ENCODE data around the gene SYNGR2.

DNA sequence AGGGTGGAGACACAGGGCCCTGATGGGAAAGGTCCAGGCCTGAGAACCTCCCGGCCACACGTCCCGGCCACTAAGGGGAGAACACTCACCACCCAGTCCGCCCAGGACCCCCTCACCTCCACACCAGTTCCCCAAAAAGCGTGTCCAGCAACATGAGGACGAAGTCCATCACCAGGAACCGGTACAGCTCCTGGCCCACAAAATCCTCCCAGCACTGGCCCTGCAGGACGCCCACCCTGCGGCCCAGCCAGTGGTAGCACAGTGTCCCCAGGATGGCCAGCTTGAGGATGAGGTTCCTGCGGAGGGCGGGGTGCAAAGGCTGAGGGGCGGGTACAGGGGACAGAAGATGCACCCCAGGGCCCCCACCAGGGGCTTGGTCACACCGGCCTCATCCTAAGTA is 47.8 kb upstream of the SYNGR2 start:
- TF ChIP-seq, protein P1, sequence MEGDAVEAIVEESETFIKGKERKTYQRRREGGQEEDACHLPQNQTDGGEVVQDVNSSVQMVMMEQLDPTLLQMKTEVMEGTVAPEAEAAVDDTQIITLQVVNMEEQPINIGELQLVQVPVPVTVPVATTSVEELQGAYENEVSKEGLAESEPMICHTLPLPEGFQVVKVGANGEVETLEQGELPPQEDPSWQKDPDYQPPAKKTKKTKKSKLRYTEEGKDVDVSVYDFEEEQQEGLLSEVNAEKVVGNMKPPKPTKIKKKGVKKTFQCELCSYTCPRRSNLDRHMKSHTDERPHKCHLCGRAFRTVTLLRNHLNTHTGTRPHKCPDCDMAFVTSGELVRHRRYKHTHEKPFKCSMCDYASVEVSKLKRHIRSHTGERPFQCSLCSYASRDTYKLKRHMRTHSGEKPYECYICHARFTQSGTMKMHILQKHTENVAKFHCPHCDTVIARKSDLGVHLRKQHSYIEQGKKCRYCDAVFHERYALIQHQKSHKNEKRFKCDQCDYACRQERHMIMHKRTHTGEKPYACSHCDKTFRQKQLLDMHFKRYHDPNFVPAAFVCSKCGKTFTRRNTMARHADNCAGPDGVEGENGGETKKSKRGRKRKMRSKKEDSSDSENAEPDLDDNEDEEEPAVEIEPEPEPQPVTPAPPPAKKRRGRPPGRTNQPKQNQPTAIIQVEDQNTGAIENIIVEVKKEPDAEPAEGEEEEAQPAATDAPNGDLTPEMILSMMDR (IDR thresholded peaks at IDR 0.05): no peak
- TF ChIP-seq POLR2A (IDR thresholded peaks at IDR 0.05): no peak

Data from tibial nerve (tissue), 3 donors.